Thyroid gland (tissue), 4 donors: ENCODE data around the gene COL25A1.

Experiments used
- POLR2A ChIP-seq, 2 donors: fragments of 450-650 bp; IDR thresholded peaks; one replicate each; pipeline ENCODE4 v1.6.1; 2017; ENCODE audit warnings: antibody characterized with exemption in 2 of 2, mild to moderate bottlenecking in 2 of 2, moderate library complexity in 1 of 2
- TF ChIP-seq, protein P1 (sequence below), 6 experiments: fragments of 200-600 bp in 3 of 6; fragments of 450-650 bp in 3 of 6; sonication (generic) in 3 of 6; IDR thresholded peaks; one replicate each; pipeline ENCODE4 v1.5.1; 2016 to 2019; ENCODE audit warnings: antibody characterized with exemption in 6 of 6, mild to moderate bottlenecking in 2 of 6, inconsistent platforms in 1 of 6, moderate library complexity in 1 of 6

DNA sequence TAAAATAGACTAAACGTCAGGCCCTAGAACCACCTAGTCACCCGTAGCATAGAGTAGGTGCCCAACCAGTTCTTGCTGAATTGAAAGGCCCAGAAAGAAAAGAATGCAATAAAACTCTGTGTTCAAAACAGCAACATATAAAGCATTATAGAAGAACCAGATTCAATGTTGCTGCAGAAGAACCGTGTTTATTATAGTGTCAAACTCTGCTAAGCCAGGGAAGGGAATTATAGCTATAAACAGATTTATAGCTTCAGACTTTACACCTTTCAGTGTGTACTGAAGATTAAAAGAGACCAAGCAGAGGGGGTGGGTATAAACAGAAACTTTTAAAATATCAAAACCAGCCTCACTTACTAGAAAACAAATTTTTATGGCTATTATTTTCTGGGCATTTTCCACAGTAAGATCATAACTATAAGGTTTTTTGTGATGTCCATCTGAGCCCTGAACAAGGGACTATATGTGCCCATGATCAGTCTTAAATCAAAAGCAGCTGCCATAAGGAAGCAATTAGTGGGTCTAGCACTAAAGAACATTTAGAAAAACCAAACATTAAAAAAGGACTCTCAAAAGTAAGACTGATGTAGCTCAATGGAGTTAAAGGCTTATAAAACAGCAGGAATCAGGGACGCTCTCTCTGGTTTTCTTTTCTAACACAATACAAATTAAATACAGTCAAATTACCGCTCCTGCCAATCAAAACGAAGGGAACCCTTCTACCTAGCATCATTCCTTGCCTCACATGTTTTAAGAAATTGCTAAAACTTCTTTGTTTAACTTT is 319.9 kb downstream of the COL25A1 start:
- TF ChIP-seq, protein P1, sequence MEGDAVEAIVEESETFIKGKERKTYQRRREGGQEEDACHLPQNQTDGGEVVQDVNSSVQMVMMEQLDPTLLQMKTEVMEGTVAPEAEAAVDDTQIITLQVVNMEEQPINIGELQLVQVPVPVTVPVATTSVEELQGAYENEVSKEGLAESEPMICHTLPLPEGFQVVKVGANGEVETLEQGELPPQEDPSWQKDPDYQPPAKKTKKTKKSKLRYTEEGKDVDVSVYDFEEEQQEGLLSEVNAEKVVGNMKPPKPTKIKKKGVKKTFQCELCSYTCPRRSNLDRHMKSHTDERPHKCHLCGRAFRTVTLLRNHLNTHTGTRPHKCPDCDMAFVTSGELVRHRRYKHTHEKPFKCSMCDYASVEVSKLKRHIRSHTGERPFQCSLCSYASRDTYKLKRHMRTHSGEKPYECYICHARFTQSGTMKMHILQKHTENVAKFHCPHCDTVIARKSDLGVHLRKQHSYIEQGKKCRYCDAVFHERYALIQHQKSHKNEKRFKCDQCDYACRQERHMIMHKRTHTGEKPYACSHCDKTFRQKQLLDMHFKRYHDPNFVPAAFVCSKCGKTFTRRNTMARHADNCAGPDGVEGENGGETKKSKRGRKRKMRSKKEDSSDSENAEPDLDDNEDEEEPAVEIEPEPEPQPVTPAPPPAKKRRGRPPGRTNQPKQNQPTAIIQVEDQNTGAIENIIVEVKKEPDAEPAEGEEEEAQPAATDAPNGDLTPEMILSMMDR (IDR thresholded peaks at IDR 0.05) = no peak
- TF ChIP-seq POLR2A (IDR thresholded peaks at IDR 0.05) = no peak
